ENCODE data around the gene ADARB2. TPM values are rescaled to one million over a fixed set of nuclear protein-coding genes. Genes with fewer than 3 reads are reported as not detected.

ADARB2 gene
- polyA plus RNA-seq, 4 donors: 0.40 to 1.5 (median 0.91) TPM

DNA sequence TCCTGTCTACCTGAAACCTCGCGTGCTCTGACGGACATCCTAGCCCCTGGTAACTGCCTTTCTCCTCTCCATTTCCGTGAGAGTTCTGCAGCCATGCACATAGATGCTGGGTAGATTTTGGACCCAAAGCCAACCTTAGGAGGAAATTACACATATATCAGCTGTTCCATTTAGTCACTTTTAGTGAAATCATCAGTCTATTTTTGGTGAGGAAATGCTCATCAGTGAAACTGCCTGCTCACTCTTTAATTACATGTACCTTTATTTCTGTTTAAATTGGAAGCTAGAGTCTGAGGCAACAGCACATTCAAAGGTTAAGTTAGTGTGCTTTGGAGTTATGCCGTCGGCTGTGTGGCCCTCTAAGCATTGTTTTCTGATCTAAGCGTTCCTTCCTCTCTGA, 449.8 kb downstream of the ADARB2 start:
- no peak for DNase-seq (ENCODE audit: low read depth in 4 of 4, low spot score in 3 of 4)

DNA sequence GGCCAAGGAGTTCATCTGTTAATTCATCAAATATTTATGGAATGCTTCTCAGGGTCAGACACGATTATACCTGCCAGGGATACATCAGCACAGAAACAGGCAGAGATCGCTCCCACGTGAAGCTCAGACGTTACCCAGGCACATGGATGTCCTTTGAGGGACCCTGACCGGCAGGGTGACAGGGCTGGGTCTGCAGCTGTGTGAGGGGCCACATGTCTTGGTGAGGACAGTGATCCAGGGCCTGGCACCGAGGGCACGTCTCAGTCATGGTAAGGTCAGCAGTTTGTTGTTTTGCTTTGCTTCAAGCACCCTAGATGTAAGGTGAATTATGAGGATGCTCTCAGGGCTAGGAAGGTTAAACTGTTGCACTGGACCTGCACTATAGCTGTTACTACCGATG, 453.2 kb downstream of the ADARB2 start:
- DNase-seq (ENCODE audit: low read depth in 4 of 4, low spot score in 3 of 4): no peak

DNA sequence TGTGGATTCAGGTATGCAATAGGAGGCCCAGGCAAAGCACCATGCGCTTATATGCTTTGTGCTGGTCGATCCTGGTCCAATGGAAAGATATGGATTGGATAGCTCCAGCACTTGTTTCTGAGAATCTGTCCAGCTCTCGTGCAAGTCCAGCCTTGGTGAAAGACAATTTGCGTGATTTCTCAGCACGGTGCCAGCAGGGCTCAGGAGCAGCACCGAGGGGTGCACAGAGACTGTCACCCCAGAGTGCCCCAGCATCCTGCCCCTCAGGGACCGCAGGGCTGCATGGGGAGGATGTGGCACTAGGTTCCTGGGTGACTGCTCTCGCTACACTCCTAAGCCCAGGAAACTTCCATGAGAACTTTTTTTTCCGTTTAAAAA, 455.9 kb downstream of the ADARB2 start:
- DNase-seq (ENCODE audit: low read depth in 4 of 4, low spot score in 3 of 4): no peak

DNA sequence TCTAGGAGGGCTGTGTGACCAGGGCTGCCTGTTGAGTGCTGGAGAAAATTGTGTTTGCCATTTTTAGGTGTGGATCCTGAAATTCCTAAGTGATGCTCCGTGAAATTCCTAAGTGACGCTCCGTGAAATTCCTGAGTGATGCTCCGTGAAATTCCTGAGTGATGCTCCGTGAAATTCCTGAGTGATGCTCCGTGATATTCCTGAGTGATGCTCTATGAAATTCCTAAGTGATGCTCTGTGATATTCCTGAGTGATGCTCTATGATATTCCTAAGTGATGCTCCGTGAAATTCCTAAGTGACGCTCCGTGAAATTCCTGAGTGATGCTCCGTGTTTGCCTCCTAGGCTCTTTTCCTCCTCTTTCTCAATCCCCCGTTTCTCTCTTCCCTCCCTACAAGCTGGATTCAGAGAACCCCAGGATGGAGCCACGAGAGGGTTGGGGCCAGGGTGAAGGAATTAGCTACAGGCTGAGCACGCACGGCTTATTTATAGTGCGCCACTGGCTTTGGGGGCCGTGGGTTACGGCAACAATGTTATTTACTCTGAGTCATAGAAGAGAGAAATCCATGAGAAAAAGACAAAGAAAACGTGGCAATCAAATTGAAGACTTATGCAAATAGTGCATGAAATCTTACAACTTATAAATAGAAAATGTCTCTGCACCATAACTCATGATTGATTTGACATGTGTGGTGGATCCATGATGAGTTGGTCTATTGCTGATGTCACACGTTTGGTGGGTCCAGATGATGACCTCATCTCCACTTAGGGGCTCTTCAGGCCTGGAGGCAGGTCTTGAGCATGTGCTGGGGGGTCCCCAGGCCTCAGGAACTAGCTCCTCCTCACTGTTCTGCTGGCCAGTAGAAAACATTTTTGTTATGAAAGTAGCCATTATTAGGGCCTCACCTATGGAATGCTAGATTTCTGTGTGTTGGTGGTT, 456.6 kb downstream of the ADARB2 start:
- DNase-seq (ENCODE audit: low read depth in 4 of 4, low spot score in 3 of 4): no peak

DNA sequence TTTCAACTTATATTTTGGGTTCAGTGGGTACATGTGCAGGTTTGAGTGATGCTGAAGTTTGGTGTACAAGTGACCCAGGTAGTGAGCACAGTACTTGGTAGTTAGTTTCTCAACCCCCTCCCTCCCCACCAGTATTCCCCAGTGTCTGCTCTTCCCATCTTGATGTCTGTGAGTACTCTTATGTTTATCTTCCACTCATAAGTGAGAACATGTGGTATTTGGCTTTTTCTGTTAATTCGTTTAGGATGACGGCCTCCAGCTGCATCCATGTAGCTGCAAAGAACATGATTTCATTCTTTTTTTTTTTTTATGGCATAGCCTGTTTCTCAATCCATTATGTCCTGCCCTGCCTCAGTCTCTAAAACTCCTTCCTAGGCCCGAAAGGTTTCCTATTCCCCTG, 459.0 kb downstream of the ADARB2 start:
- no peak for DNase-seq (ENCODE audit: low read depth in 4 of 4, low spot score in 3 of 4)

DNA sequence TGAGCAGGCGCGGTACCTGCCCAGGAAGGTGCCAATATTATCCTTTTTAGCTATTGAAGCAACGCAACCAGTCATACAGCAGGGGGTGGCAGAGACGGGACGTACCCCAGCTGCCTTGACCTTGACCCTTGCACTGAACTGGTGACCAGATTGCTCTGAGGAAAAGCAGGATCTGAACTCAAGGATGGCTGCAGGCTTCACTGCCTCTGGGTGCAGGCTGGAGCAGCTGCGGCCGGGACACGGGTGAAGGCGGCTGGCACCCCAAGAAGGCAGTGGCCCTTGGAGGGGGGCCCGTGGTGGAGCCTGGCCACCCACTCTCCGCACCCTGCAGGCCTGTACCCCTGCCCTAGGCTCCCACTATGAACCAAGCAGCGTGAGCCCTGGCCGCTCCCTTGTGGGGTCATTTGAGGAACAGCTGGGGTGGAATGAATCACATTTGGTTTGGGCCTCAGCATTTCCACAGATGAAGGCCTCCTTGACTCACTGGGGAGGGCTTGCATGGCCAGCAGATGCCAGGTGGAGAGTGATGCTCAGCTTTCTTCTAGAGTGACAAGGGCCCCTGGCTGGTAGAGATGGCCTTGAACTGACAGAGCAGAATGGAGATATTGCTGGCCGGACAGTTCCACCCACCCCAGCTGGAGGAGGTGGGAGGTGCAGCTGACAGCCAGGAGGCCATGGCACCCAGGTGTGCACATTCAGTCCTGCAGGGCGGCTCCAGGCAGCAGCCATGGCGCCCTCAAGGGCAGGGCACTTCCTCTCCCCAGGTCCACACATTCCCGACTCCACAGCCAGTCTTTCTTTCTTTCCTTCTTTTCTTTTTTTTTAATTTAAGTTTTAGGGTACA, 462.4 kb downstream of the ADARB2 start:
- no peak for DNase-seq (ENCODE audit: low read depth in 4 of 4, low spot score in 3 of 4)

DNA sequence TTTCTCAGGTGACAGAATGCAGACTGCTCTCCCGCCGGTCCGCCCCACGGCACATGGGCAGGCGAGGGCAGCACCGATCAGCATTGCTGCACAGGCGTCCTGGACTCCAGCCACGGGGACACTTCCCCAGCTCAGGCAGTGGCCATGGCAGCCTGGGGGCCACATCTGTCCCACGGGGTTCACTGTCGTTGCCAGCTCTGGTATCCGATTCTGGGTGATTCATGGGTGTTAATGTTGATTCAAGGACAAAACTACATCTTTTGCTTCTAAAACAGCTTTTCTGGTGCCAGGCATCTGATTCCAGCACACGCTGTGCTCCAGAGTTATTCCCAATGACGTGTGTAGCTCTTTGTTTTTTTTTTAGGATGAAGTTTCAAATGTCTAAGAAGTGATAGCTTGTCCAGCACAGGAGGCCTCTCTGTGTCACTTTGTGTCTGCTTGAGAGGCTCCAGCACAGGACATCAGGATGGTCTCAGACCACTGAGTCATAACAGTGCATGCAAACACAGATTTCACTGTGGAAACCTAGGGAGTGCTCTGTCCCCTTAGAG, 463.1 kb downstream of the ADARB2 start:
- no peak for DNase-seq (ENCODE audit: low read depth in 4 of 4, low spot score in 3 of 4)

DNA sequence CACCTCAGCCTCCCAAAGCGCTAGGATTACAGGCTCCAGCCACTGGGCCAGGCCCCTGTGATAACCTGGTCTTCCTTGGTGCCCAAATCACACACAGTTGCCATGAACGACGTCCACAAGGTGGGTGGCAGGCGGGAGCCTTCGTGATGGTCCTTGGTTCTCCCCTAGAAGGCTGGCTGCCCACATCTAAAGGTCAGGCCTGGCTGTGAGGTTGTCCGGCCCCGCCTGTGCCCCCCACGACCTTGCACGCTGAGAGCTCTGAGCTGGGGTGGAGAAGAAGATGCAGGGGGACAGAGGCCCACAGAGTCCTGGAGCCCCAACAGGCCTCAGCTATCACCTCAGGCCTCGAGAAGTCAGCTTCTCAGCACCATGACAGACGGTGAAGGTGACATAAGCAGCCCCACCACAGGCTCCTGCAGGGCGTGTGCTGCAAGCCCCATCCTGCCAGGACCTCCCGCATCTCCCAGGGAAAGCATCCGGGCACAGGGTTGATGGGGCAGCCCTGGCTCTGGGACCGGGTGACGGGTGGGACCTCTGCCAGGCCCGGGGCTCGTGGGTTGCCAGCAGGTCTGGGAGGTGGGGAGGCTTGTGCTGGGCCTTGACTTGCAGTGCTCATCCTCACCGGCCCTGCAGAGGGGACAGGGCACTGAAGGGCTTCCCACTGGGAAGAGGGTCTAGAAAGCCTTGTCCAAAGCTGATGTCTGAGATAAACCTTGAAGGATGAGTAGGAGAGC, 463.8 kb downstream of the ADARB2 start:
- no peak for DNase-seq (ENCODE audit: low read depth in 4 of 4, low spot score in 3 of 4)

DNA sequence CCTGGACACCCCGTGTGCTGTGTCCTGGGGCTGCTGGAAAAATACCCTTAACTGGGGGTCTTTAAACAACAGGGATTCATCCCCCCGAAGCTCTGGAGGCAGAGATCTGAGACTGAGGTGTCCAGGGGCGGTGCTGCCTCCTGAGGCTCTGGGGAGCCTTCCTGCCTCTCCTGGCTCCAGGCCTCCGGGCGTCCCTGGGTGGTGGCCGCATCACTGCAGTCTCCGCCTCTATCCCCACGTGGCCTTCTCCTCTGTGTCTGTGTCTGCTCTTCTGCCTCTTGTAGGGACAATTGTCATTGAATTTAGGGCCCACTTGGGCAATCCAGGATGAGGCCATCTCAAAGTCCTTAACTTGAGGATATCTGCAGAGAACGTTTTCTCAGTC, 464.6 kb downstream of the ADARB2 start:
- DNase-seq (ENCODE audit: low read depth in 4 of 4, low spot score in 3 of 4): no peak

DNA sequence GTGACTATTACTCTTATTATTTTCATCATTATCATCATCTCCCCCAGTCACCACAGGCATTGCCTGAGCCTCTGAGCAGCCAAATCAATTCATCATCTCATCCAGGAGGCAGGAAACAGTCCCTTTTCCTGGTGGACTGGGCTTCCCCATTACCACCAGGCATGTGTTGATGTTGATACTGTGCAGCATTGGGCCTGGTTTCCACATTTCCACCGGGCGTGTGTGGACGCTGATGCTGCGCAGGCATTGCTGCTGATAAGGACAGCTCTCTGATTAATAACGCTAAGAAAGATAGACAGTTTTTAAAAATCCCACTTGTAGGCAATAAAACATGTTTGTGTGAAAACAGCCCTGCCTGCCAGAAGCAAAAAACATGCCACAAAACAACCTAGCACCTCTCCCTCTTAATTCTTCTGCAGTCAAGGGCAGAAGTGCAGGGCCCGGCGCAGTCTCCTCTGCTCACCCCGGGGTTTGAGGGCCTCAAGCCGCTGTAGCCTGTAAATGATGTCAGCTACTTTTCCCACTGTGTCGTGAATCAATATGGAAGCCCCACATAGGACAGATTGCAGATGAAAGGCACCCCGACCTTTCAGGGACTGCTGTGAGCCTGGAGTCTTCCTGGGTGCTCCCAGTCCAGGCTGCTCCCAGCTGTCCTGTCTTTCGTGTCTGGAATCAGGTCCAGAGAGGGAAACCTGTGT, 465.1 kb downstream of the ADARB2 start:
- no peak for DNase-seq (ENCODE audit: low read depth in 4 of 4, low spot score in 3 of 4)

DNA sequence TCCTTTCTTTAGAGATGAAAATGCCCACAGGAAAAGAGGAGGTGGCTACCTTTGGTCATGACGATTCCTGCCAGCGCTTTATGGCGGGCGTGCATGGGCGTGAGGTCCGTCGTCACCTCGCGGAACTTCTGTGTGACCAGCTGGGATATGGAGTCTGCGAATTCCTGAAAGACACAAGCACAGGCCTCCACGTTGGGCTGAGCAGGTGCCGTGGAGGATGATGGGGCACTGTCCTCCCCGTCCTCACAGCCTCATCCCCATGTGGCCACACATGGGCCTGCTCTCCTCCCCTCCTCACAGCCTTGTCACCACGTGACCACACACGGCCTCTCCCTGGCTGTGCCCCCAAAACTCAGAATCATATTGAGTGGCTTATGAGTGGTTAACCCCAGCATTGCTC, 466.4 kb downstream of the ADARB2 start:
- DNase-seq (ENCODE audit: low read depth in 4 of 4, low spot score in 3 of 4): no peak

DNA sequence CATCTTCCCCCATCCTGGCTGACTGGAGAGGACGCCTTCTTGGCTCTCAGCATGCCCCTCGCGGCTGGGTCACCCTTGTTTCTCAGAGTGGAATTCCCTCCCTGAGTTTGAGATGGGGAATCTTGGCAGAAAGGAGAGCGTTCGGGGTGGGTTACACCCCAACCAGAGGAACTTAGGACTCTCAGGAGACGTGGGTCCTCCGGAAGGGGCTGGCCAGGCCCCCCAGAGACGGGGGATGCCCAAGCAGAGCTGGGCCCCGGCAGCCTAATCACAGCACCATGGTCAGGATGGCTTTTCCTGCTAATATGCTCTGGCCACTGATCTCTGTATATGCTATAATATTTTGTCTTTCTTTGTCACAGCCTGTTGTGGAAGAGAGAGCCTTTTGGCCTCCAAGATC, 466.8 kb downstream of the ADARB2 start:
- no peak for DNase-seq (ENCODE audit: low read depth in 4 of 4, low spot score in 3 of 4)

DNA sequence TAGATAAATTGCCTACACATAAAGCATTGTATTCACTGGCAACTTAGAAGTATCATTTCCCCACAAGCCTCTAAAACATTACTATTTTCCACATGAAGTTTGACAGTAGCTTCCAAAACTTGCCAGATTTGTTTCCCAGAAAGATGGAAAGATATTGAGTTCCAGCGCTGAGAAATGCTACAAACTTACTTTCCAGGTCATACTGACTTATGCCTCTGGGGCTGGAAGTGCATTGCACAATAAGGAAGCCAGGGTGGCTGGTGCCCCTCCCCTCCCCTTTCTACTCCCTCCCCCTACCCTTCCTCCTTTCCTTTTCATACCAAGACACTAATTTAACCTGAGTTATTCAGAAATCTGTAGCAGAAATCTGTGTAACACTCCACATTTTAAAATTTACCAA, 468.5 kb downstream of the ADARB2 start:
- DNase-seq (ENCODE audit: low read depth in 4 of 4, low spot score in 3 of 4): no peak

DNA sequence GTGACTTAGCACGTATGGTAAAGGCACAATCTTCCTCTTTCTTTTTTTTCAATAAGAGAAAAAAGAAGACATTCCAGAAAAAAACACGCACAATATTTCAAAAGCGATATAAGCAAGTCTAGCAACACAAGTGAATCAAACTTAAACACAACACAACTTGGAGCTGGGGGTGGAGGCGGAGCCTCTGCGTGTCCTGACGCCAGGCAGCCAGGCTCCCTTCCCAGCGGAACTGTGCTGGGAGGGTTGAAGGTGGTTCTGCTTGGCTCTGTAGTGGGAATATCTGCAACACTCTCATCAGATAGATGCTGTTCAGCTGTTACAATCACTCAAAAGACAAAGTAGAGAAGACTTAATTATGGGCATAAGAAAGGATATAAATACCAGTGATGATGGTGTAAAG, 469.8 kb downstream of the ADARB2 start:
- no peak for DNase-seq (ENCODE audit: low read depth in 4 of 4, low spot score in 3 of 4)

DNA sequence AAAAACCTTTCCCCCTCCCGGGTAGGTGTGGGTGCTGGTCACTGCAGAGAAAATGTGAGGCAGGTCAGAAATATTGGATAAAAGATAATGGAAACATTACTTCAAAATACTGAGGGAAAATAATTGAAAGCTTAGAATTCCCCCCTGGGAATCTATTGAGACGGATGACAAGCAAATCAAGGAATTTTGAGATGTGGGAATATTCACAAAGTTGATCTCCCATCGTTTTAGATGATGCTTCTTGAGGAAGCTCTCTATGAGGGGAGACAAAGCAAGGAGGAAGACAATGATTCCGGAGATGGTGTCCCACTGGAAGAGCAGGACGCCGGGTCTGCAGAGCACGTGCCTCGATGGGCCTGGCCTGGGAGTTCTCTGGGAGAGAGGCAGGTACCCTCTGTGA, 470.2 kb downstream of the ADARB2 start:
- DNase-seq (ENCODE audit: low read depth in 4 of 4, low spot score in 3 of 4): no peak

DNA sequence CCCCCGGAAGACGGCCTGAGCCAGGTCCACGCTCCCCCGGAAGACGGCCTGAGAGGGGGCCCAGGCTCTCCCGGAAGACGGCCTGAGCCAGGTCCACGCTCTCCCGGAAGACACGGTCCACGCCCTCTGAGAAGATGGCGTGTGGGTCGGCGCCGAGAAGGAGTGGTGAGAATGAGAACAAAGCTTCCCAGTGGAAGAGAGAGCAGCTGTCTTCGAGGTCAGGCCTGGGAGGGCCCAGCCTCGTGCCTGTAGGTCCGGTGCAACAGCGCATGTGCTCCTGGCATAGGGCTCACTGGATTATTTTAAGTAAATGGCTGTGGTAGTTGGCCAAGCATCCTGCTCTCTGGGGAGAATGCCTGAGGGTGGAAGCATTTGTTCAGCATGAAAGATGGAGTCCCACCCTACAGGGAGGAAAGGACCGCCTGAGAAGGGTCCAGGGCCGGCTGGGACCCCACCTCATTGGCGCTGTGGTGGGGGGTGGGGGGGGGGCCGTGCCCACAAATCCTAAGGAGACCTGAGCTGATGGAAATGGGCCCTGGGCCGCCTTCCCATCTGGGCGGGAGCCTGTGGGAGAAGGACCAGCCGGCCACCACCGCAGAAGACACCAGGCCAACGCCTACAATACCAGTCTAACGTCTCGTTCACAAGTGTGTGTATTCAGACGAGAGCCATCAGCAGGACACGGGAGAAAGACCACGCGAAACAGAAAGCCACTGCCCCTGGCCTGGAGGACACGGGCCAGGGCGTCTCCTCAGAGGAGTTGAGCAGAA, 471.1 kb downstream of the ADARB2 start:
- DNase-seq (ENCODE audit: low read depth in 4 of 4, low spot score in 3 of 4): no peak

DNA sequence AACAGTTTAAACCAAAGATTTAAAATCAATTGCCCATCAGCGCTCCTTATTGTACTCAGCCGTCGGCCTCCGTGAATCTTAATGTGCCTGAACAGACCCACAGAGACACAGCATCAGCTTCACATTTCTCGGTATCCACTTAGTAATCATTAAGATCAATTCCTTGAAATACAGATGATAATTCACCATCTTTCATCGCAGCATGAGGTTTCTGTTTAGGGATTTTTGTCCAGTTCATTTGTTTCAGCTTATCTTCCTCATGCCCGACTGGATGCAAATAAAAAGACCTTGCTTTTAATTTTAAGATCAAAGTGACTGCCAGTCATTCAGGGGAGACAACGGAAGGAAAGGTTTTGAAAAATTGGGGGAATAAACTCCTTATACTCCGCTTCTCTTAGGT, 473.3 kb downstream of the ADARB2 start:
- no peak for DNase-seq (ENCODE audit: low read depth in 4 of 4, low spot score in 3 of 4)

DNA sequence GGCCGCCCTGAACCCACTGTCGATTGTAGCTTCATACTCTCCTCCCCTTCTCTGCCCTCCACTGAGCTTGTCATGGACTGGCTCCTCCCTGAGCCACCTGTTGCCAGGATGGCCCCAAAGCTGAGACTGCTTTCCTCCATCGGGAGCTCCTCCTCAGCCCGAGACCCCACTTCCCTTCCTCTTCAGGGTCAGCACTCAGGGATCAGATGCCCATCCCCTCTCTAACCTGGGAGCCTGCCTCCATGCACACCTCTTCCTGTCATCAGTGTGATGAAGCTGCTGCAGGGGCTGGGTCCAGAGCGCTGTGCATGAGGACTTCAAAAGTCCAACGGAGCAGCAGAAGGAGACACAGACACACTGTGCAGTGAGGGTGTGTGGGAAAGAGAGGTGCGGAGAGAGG, 480.1 kb downstream of the ADARB2 start:
- DNase-seq (ENCODE audit: low read depth in 4 of 4, low spot score in 3 of 4): no peak

DNA sequence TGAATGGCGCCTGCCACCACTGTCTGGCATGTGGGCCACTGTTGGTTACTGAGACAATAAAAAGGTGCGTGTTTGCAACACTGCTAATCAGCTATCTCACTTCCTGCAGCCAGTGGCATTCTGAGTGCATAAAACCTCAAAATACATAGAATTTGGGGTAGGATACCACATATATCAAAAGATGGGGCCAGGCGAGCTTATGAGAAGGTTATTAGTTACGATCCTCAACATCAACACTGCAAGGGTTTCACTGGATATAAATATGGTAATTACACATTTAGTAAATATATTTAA, 480.9 kb downstream of the ADARB2 start:
- DNase-seq (ENCODE audit: low read depth in 4 of 4, low spot score in 3 of 4): no peak

All from left renal pelvis (tissue), 4 donors.